Spleen (tissue), 11 donors: Measurements from ENCODE around the gene CHTOP. TPM values are rescaled to one million over a fixed set of nuclear protein-coding genes. Genes with fewer than 3 reads are reported as not detected.

Experiments used
- DNase-seq: peaks from one replicate; pipeline ENCODE4 v3.0.0-alpha.2; 2020
- H3K27ac ChIP-seq, 8 donors: fragments of 200-600 bp; sonication (generic) in 7 of 8; 1 replicate in 4 of 8; 2 replicates in 4 of 8; pipeline versions ENCODE4 v1.5.0 to v1.8.0; 2016 to 2021; ENCODE audit warnings: inconsistent platforms in 4 of 8, mild to moderate bottlenecking in 4 of 8, moderate library complexity in 1 of 8
- H3K27me3 ChIP-seq, 7 donors: fragments of 200-600 bp; sonication (generic) in 6 of 7; replicated peaks in 1 of 7; 1 replicate in 4 of 7; 2 replicates in 3 of 7; pipeline versions ENCODE4 v1.5.0 to v1.8.0; 2016 to 2021; ENCODE audit warnings: inconsistent platforms in 3 of 7, mild to moderate bottlenecking in 1 of 7
- H3K36me3 ChIP-seq, 6 donors: fragments of 200-600 bp; sonication (generic) in 5 of 6; 1 replicate in 4 of 6; 2 replicates in 2 of 6; pipeline versions ENCODE4 v1.5.0 to v1.8.0; 2016 to 2021; ENCODE audit warnings: inconsistent platforms in 2 of 6
- H3K4me1 ChIP-seq, 6 donors: fragments of 200-600 bp; sonication (generic) in 5 of 6; 1 replicate in 3 of 6; 2 replicates in 3 of 6; pipeline versions ENCODE4 v1.5.0 to v1.8.0; 2016 to 2021; ENCODE audit warnings: inconsistent platforms in 3 of 6
- H3K4me3 ChIP-seq, 8 donors: fragments of 200-600 bp; sonication (generic) in 7 of 8; 1 replicate in 4 of 8; 2 replicates in 4 of 8; pipeline versions ENCODE4 v1.5.0 to v1.8.0; 2016 to 2021; ENCODE audit warnings: inconsistent platforms in 4 of 8, mild to moderate bottlenecking in 4 of 8, moderate library complexity in 2 of 8
- H3K9me3 ChIP-seq, 8 donors: fragments of 200-600 bp; sonication (generic) in 7 of 8; 1 replicate in 4 of 8; 2 replicates in 4 of 8; pipeline versions ENCODE4 v1.5.0 to v1.8.0; 2016 to 2021; ENCODE audit warnings: inconsistent platforms in 4 of 8
- POLR2A ChIP-seq, 3 donors: fragments of 450-650 bp; IDR thresholded peaks; one replicate each; pipeline ENCODE4 v1.5.1; 2017; ENCODE audit warnings: antibody characterized with exemption in 3 of 3, mild to moderate bottlenecking in 1 of 3
- POLR2AphosphoS5 ChIP-seq, 3 donors: sonication (generic); formaldehyde crosslinking; IDR thresholded peaks; one replicate each; pipeline ENCODE4 v1.5.1; 2017; ENCODE audit warnings: antibody characterized with exemption in 3 of 3
- WGBS, 5 donors: extraction: QIAGEN DNeasy Blood & Tissue Kit in 3 of 5; methylation state at CpG; one replicate each; pipeline versions ENCODE4 v1.1.5 to v1.1.7; 2013 to 2018; 5-methylcytosine and 5-hydroxymethylcytosine counted together
- intact Hi-C: fragments of 100-400 bp; cut with DNase I; formaldehyde crosslinking; loops from one replicate; pipeline ENCODE4 v1.15.0; 2023; ENCODE audit warnings: low total_unique reads
- polyA plus RNA-seq, 3 donors: library from polyadenylated mRNA; stranded (reverse); fragments of 200-250 nt; gene quantifications; one replicate each; pipeline ENCODE4 v1.2.1, GENCODE V29; 2013
- total RNA-seq, 7 donors: library from RNA; depleted of rRNA in 3 of 7; stranded (reverse); fragments of >200 nt in 3 of 7; fragmentation: NEBNext Ultra II Directional in 4 of 7; extraction: Animal tissue kit (Norgen Biotek cat#: 25700) in 4 of 7; gene quantifications; one replicate each; pipeline versions ENCODE4 v1.1.0 to v1.2.1, GENCODE V29; 2016 to 2021
- TF ChIP-seq, protein P1 (sequence below), 11 experiments: fragments of 200-600 bp in 7 of 11; fragments of 450-650 bp in 4 of 11; sonication (generic) in 4 of 11; IDR thresholded peaks in 8 of 11; conservative IDR thresholded peaks in 3 of 11; 1 replicate in 7 of 11; 2 replicates in 4 of 11; pipeline versions ENCODE4 v1.4.0 to v1.8.0; 2016 to 2021; ENCODE audit warnings: antibody characterized with exemption in 11 of 11, inconsistent platforms in 4 of 11, mild to moderate bottlenecking in 1 of 11
- donor health status: healthy with polysubstance abuse.
- donor health status: DM: no; HTN: no; CAD: no; lungs with moderate emphysema.
- donor health status: DM: no; HTN: no; CAD: no.
- donor health status: Bipolar disorder and iron deficiency.
- donor health status: healthy.
- donor health status: DM: no; HTN: no; CAD: no.
- donor health status: DM: yes; HTN: yes; CAD: no.

CHTOP gene
- total and polyA plus RNA-seq, 10 donors: 58.1 to 108 (median 84.4) TPM

DNA sequence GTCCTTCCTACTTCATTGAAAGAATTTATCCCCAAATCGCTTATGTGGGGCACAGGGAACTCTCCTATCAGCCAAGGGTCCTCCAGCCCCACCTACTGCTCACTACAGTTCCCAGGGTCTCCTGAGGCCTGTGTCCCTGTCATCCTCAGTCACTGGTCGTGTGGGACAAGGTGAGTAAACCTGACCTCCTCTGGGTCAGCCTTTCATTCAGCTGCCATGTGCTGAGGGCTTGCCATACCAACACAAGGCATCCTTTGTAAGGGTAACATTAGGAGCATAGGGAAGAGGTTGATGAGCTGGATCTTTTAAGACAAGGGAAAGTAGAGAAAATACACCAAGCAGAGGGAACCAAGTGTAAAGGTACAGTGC, 13.5 kb downstream of the CHTOP start:
- intact Hi-C loops: no loop called here
- 57 to 70% (median 62%) methylated on average over 2 of the region's 2 CpGs for WGBS, 5 donors
- H3K27ac ChIP-seq: peak overlapping the region in 4 of 8 donors; percentile 5 to 64 (median 46)
- H3K4me1 ChIP-seq: peaks cover 0 to 53% (median 17%) of the 10 kb centered on the region in 6 donors
- TF ChIP-seq POLR2AphosphoS5 (IDR thresholded peaks at IDR 0.05) (peak in 2 of 3 donors; percentile 35 to 82), POLR2A (IDR thresholded peaks at IDR 0.05) (no peak)
- TF ChIP-seq, protein P1, sequence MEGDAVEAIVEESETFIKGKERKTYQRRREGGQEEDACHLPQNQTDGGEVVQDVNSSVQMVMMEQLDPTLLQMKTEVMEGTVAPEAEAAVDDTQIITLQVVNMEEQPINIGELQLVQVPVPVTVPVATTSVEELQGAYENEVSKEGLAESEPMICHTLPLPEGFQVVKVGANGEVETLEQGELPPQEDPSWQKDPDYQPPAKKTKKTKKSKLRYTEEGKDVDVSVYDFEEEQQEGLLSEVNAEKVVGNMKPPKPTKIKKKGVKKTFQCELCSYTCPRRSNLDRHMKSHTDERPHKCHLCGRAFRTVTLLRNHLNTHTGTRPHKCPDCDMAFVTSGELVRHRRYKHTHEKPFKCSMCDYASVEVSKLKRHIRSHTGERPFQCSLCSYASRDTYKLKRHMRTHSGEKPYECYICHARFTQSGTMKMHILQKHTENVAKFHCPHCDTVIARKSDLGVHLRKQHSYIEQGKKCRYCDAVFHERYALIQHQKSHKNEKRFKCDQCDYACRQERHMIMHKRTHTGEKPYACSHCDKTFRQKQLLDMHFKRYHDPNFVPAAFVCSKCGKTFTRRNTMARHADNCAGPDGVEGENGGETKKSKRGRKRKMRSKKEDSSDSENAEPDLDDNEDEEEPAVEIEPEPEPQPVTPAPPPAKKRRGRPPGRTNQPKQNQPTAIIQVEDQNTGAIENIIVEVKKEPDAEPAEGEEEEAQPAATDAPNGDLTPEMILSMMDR (IDR thresholded peaks at IDR 0.05 in 8 of 11, conservative IDR thresholded peaks at IDR 0.05 in 3 of 11): no peak
- H3K27me3 ChIP-seq: no peaks in the 10 kb centered on the region
- DNase-seq: no peak
- H3K36me3 ChIP-seq: peaks cover 0 to 57% (median 49%) of the 10 kb centered on the region in 6 donors
- no peaks in the 10 kb centered on the region for H3K9me3 ChIP-seq
- H3K4me3 ChIP-seq: no peak overlapping the region

DNA sequence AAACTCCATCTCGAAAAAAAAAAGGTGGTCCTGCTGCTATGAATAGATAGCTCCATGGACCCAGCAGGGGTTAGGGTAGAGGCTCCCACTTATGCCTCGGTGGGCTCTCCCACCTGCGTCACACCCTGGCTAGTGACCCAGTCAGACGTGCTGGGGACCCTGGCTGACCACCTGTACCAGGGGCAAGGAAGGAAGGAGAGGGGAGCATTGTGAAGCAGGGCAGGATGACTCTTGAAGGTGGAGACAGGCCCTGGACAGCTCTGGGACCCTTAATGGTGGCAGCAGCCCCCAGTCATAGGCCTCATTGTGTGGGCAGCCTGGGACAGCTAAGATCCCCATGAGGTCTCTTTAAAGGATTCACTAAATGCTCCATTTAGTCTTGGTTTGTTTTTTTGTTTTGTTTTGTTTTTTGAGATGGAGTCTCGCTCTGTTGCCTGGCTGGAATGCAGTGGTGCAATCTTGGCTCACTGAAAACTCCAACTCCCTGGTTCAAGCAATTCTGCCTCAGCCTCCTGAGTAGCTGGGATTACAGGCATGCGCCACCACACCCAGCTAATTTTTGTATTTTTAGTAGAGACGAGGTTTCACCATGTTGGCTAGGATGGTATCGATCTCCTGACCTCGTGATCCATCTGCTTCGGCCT, 14.3 kb downstream of the CHTOP start:
- no peak for DNase-seq
- 74 to 92% (median 89%) methylated on average over 10 of the region's 10 CpGs for WGBS, 5 donors
- no peak for TF ChIP-seq POLR2A (IDR thresholded peaks at IDR 0.05)
- peak; percentile 50 to 61 (median 60) for TF ChIP-seq POLR2AphosphoS5 (IDR thresholded peaks at IDR 0.05)

DNA sequence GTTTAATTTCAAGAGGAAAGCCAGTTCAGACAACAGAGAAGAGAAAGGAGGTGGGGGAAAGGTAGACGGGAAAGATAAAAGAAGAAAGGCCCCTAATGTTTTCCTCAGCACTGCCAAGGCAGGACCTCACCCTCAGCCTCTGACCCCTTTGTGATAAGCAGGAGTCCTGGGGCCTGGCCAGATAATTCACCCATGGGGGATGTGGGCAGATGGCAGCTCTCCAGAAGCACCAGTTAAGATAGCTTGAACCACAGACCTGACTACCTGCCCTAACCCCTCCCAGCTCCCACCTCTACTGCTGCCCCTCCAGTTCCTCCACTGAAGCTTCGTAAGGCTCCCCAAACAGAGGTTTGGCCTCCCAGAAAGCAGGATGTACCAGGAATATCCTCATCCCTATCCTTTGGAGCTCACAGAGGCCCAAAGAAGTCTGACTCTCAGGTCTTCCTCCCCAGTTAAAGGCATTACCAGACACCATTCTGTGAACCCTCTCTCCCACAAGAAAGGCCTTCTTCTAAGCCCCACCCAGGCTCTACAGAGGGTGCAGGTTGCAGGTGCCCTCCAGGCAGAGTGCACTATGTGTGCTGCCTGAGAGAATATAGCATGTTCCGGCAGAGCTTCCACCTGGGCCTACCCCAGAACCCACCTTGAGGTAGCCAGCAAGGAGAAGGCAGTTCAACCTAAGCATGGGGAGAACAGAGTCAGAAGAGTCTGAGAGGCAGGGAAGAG, 15.4 kb downstream of the CHTOP start:
- 46 to 80% (median 58%) methylated on average over 3 of the region's 3 CpGs for WGBS, 5 donors
- no peaks in the 10 kb centered on the region for H3K9me3 ChIP-seq
- H3K36me3 ChIP-seq: peaks cover 0 to 37% (median 29%) of the 10 kb centered on the region in 6 donors
- no peak for DNase-seq
- H3K4me1 ChIP-seq: peaks cover 0 to 47% (median 22%) of the 10 kb centered on the region in 6 donors
- TF ChIP-seq, protein P1 (IDR thresholded peaks at IDR 0.05 in 8 of 11, conservative IDR thresholded peaks at IDR 0.05 in 3 of 11): no peak
- TF ChIP-seq POLR2AphosphoS5 (IDR thresholded peaks at IDR 0.05) (peak in 1 of 3 donors; percentile 24), POLR2A (IDR thresholded peaks at IDR 0.05) (no peak)
- intact Hi-C loops: no loop called here
- peak overlapping the region in 2 of 8 donors; percentile 5 to 53 for H3K27ac ChIP-seq
- H3K4me3 ChIP-seq: no peak overlapping the region
- H3K27me3 ChIP-seq: no peaks in the 10 kb centered on the region

More for the DNA sequence above, 14.3 kb downstream of the CHTOP start:
- H3K4me3 ChIP-seq: no peak overlapping the region
- H3K9me3 ChIP-seq: no peaks in the 10 kb centered on the region
- H3K36me3 ChIP-seq: peaks cover 0 to 49% (median 41%) of the 10 kb centered on the region in 6 donors
- H3K4me1 ChIP-seq: peaks cover 0 to 54% (median 20%) of the 10 kb centered on the region in 6 donors
- intact Hi-C loops: no loop called here
- H3K27me3 ChIP-seq: no peaks in the 10 kb centered on the region
- peak overlapping the region in 1 of 8 donors; percentile 24 for H3K27ac ChIP-seq

DNA sequence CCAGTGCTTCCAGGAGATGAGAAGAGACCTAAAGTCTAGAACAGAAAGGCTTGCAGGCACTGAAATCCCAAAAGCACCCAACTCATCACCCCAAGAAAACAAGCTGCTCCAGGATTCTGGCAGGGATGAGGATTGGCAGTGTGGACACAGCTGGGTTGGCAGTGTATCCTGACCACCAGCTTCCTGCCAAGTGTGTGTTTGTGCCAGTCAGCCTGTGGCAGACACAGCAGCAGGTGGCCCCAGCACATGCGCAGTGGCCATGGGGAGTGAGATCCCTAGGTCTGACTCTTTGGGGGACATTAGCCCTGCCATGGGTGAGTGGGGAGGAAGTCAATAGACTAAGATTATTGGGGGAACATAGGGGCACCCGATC, 16.0 kb downstream of the CHTOP start:
- 63 to 89% (median 83%) methylated on average over 2 of the region's 2 CpGs for WGBS, 5 donors
- H3K9me3 ChIP-seq: no peaks in the 10 kb centered on the region
- H3K36me3 ChIP-seq: peaks cover 0 to 32% (median 24%) of the 10 kb centered on the region in 6 donors
- H3K4me3 ChIP-seq: no peak overlapping the region
- H3K4me1 ChIP-seq: peaks cover 0 to 44% (median 22%) of the 10 kb centered on the region in 6 donors
- TF ChIP-seq POLR2A (IDR thresholded peaks at IDR 0.05) (no peak), POLR2AphosphoS5 (IDR thresholded peaks at IDR 0.05) (peak in 2 of 3 donors; percentile 41 to 57)
- peak overlapping the region in 1 of 8 donors; percentile 53 for H3K27ac ChIP-seq
- intact Hi-C loops: no loop called here
- no peak for DNase-seq
- H3K27me3 ChIP-seq: no peaks in the 10 kb centered on the region

DNA sequence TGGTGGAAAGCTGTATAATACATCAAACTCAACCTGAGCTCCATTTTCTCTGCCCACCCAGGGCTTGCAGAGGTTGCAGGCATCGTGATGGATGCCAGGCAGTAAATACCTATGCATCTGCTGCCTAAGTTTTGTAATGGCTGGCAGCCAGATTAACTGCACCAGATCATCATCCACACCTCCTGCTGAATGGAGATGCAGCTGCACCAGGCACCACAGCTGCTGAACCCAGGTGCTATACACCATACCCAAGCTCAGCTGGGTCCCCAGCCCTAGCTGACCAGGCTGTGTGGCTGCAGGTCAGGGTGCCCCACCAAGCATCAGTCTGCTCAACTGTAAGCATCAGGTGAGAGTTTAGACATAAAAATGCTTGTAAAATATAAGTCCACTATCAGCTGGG, 17.9 kb downstream of the CHTOP start:
- intact Hi-C loops: no loop called here
- Histone ChIP-seq H3K36me3 (peaks cover 0 to 12% (median 5%) of the 10 kb centered on the region in 6 donors), H3K4me3 (no peak overlapping the region), H3K27ac (no peak overlapping the region), H3K27me3 (no peaks in the 10 kb centered on the region), H3K9me3 (no peaks in the 10 kb centered on the region), H3K4me1 (peaks cover 0 to 25% (median 12%) of the 10 kb centered on the region in 6 donors)
- 82 to 100% (median 92%) methylated on average over 1 of the region's 1 CpG for WGBS, 5 donors
- no peak for DNase-seq
- TF ChIP-seq, protein P1 (IDR thresholded peaks at IDR 0.05 in 8 of 11, conservative IDR thresholded peaks at IDR 0.05 in 3 of 11): no peak
- TF ChIP-seq POLR2A (IDR thresholded peaks at IDR 0.05) (no peak), POLR2AphosphoS5 (IDR thresholded peaks at IDR 0.05) (no peak)
